ENCODE measurements around the gene NRP2.

Gene NRP2

DNA sequence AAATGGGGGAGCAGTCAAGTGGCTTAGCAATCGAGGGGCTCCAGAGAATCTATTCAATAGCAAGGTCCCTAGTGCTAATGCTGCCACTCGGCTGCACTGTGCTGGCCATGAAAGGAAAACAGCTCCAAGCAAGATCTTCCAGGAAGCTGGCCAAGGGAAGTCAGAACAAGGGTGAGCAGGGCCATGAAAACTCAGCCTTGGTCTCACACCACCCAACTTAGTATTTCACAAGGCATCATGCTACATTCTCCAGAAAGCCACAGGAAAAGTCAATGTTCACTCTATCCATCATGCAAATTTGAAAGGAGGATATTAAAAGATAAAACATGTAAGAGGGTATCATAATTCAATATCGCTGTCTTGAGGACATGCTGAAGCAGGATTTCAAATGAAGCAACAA lies 35.7 kb downstream of the NRP2 start:
- H3K36me3 ChIP-seq (ENCODE audit: control insufficient read depth, low read length): no peaks in the 10 kb centered on the region
- H3K27ac ChIP-seq (ENCODE audit: low read depth, low read length): no peak overlapping the region
- TF ChIP-seq, protein P1, sequence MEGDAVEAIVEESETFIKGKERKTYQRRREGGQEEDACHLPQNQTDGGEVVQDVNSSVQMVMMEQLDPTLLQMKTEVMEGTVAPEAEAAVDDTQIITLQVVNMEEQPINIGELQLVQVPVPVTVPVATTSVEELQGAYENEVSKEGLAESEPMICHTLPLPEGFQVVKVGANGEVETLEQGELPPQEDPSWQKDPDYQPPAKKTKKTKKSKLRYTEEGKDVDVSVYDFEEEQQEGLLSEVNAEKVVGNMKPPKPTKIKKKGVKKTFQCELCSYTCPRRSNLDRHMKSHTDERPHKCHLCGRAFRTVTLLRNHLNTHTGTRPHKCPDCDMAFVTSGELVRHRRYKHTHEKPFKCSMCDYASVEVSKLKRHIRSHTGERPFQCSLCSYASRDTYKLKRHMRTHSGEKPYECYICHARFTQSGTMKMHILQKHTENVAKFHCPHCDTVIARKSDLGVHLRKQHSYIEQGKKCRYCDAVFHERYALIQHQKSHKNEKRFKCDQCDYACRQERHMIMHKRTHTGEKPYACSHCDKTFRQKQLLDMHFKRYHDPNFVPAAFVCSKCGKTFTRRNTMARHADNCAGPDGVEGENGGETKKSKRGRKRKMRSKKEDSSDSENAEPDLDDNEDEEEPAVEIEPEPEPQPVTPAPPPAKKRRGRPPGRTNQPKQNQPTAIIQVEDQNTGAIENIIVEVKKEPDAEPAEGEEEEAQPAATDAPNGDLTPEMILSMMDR (IDR thresholded peaks at IDR 0.05; ENCODE audit: low read depth, low read length, poor library complexity, severe bottlenecking): no peak
- TF ChIP-seq EZH2phosphoT487 (IDR thresholded peaks at IDR 0.05; ENCODE audit: borderline replicate concordance, low read length): no peak
- no peaks in the 10 kb centered on the region for H3K27me3 ChIP-seq (ENCODE audit: control insufficient read depth, low read length)
- no peaks in the 10 kb centered on the region for H3K9me3 ChIP-seq (ENCODE audit: control insufficient read depth, insufficient read depth, low read length)
- no peaks in the 10 kb centered on the region for H3F3A ChIP-seq (ENCODE audit: control insufficient read depth, insufficient read depth)
- H3K9me2 ChIP-seq (replicated peaks; ENCODE audit: control insufficient read depth, low read length): no peaks in the 10 kb centered on the region
- H3K4me2 ChIP-seq (ENCODE audit: low read length): no peak overlapping the region
- H3K79me2 ChIP-seq (ENCODE audit: control insufficient read depth, low read length): no peaks in the 10 kb centered on the region
- H3K4me1 ChIP-seq (ENCODE audit: control insufficient read depth, low read length): peaks cover 48% of the 10 kb centered on the region
- no peak overlapping the region for H3K4me3 ChIP-seq (ENCODE audit: low read length)
- H4K20me1 ChIP-seq (ENCODE audit: control insufficient read depth, insufficient read depth, low read depth, low read length): no peaks in the 10 kb centered on the region

DNA sequence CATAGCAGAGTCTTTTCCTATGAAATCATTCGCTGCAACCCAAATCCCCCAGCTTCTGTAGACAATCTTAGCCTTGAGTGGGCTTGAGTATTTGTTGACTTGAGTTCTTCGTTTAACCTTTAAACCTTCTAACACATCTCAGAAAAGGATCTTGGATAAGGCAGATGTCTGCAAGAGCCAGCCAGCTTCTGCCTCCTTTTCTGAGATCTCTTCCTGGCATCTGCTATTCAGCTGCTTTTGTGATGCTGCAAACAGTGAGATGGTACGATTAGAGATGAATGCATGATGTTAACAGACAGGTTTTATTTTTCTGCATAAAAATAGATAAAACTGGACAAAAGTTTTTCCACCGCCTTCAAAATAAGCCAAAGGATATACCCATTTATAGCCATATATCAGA lies 37.5 kb downstream of the NRP2 start:
- Histone ChIP-seq H3K27ac (ENCODE audit: low read depth, low read length) (no peak overlapping the region), H3K36me3 (ENCODE audit: control insufficient read depth, low read length) (no peaks in the 10 kb centered on the region), H3K9me3 (ENCODE audit: control insufficient read depth, insufficient read depth, low read length) (no peaks in the 10 kb centered on the region), H3K4me3 (ENCODE audit: low read length) (no peak overlapping the region), H3K27me3 (ENCODE audit: control insufficient read depth, low read length) (no peaks in the 10 kb centered on the region), H3F3A (ENCODE audit: control insufficient read depth, insufficient read depth) (no peaks in the 10 kb centered on the region), H3K4me1 (ENCODE audit: control insufficient read depth, low read length) (peaks cover 37% of the 10 kb centered on the region), H3K4me2 (ENCODE audit: low read length) (no peak overlapping the region), H3K79me2 (ENCODE audit: control insufficient read depth, low read length) (no peaks in the 10 kb centered on the region), H3K9me2 (replicated peaks; ENCODE audit: control insufficient read depth, low read length) (no peaks in the 10 kb centered on the region), H4K20me1 (ENCODE audit: control insufficient read depth, insufficient read depth, low read depth, low read length) (no peaks in the 10 kb centered on the region)
- TF ChIP-seq, protein P1 (IDR thresholded peaks at IDR 0.05; ENCODE audit: low read depth, low read length, poor library complexity, severe bottlenecking): no peak
- no peak for TF ChIP-seq EZH2phosphoT487 (IDR thresholded peaks at IDR 0.05; ENCODE audit: borderline replicate concordance, low read length)

DNA sequence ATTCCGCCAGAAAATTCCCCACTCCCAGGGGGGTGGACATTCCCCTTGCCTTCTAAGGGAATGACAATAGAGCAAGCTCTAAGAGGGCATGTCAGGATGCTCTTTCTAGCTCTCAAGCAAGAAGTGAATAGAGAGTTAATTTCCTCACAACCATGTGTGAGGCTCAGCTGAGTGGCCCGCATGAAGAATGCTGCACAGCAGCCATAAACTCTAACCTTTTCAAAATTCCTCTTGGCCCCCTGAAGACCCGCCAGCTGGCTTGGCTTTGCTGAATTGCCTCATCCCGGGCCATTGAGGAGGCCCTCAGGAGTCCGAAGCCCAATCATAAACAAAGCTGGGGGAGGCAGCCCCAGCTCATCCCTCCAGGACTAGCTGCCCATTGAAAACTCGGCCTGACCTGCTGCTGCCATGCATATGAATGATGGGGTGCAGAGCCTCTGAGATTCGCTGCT lies 38.2 kb downstream of the NRP2 start:
- H3K36me3 ChIP-seq (ENCODE audit: control insufficient read depth, low read length): no peaks in the 10 kb centered on the region
- H3K27me3 ChIP-seq (ENCODE audit: control insufficient read depth, low read length): no peaks in the 10 kb centered on the region
- no peaks in the 10 kb centered on the region for H3K9me3 ChIP-seq (ENCODE audit: control insufficient read depth, insufficient read depth, low read length)
- H3K9me2 ChIP-seq (replicated peaks; ENCODE audit: control insufficient read depth, low read length): no peaks in the 10 kb centered on the region
- H4K20me1 ChIP-seq (ENCODE audit: control insufficient read depth, insufficient read depth, low read depth, low read length): no peaks in the 10 kb centered on the region
- no peak overlapping the region for H3K27ac ChIP-seq (ENCODE audit: low read depth, low read length)
- no peaks in the 10 kb centered on the region for H3F3A ChIP-seq (ENCODE audit: control insufficient read depth, insufficient read depth)
- no peak overlapping the region for H3K4me3 ChIP-seq (ENCODE audit: low read length)
- TF ChIP-seq, protein P1 (IDR thresholded peaks at IDR 0.05; ENCODE audit: low read depth, low read length, poor library complexity, severe bottlenecking): no peak
- no peak for TF ChIP-seq EZH2phosphoT487 (IDR thresholded peaks at IDR 0.05; ENCODE audit: borderline replicate concordance, low read length)
- H3K4me1 ChIP-seq (ENCODE audit: control insufficient read depth, low read length): peaks cover 32% of the 10 kb centered on the region
- H3K4me2 ChIP-seq (ENCODE audit: low read length): no peak overlapping the region
- H3K79me2 ChIP-seq (ENCODE audit: control insufficient read depth, low read length): no peaks in the 10 kb centered on the region

DNA sequence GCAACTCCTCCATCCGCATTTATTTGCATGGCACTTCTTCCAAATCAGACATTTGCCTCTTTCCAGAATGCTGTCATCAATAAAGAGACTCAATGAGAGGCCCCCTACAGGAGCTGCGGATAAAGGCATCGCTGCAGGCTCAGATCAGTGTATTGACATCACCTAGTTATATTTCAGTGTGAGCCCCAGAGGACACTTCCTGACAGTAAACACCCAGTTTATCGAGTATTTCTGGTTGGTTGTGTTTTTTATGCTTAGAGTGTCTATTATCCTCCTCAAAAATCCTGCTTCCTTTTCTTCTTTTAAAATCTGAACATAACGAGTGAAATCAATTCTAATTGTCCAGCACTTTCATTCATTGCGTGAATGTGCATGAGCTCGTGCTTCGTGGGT lies 38.8 kb downstream of the NRP2 start:
- Histone ChIP-seq H3K9me3 (ENCODE audit: control insufficient read depth, insufficient read depth, low read length) (no peaks in the 10 kb centered on the region), H3K79me2 (ENCODE audit: control insufficient read depth, low read length) (no peaks in the 10 kb centered on the region), H3F3A (ENCODE audit: control insufficient read depth, insufficient read depth) (no peaks in the 10 kb centered on the region), H3K4me1 (ENCODE audit: control insufficient read depth, low read length) (peaks cover 30% of the 10 kb centered on the region), H3K27ac (ENCODE audit: low read depth, low read length) (no peak overlapping the region), H3K36me3 (ENCODE audit: control insufficient read depth, low read length) (no peaks in the 10 kb centered on the region), H3K9me2 (replicated peaks; ENCODE audit: control insufficient read depth, low read length) (no peaks in the 10 kb centered on the region), H4K20me1 (ENCODE audit: control insufficient read depth, insufficient read depth, low read depth, low read length) (no peaks in the 10 kb centered on the region), H3K27me3 (ENCODE audit: control insufficient read depth, low read length) (no peaks in the 10 kb centered on the region), H3K4me2 (ENCODE audit: low read length) (no peak overlapping the region), H3K4me3 (ENCODE audit: low read length) (no peak overlapping the region)
- TF ChIP-seq, protein P1 (IDR thresholded peaks at IDR 0.05; ENCODE audit: low read depth, low read length, poor library complexity, severe bottlenecking): peak; percentile 68
- no peak for TF ChIP-seq EZH2phosphoT487 (IDR thresholded peaks at IDR 0.05; ENCODE audit: borderline replicate concordance, low read length)

All from DOHH2 (cell line).